ENCODE data around the gene RMND1.

DNA sequence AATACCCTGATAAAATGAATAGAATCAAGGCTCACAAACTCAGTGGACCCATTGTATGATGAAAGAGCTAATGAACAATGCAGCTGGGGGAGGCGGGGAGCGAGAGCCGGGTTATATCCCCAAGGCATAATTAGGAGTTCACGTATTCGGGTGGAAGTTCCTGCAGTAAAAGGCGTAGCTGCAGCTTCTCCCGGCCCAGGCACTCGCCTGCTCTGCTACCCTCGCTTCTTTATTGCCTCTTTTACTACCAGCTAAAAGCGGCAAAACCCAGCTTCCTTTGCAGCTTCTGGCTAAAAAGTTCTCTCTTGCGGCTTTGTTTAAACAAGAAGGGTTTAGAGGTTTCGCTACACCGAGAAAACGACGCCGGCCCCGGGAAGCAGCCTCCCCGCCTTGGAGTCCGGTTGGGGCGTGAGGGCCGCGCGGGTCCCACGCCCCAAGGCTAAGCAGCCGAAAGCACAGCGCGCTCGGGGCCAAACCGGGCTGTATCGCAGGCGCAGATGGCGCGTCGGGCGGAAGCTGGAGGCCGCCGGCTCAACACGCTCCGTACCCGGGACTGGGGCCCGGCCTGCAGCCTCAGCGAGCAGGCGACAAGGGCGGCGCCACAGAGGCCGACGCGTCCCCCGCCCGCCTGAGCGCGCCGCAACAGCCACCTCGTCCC lies 62.2 kb downstream of the RMND1 start:
- TF ChIP-seq, protein P1, sequence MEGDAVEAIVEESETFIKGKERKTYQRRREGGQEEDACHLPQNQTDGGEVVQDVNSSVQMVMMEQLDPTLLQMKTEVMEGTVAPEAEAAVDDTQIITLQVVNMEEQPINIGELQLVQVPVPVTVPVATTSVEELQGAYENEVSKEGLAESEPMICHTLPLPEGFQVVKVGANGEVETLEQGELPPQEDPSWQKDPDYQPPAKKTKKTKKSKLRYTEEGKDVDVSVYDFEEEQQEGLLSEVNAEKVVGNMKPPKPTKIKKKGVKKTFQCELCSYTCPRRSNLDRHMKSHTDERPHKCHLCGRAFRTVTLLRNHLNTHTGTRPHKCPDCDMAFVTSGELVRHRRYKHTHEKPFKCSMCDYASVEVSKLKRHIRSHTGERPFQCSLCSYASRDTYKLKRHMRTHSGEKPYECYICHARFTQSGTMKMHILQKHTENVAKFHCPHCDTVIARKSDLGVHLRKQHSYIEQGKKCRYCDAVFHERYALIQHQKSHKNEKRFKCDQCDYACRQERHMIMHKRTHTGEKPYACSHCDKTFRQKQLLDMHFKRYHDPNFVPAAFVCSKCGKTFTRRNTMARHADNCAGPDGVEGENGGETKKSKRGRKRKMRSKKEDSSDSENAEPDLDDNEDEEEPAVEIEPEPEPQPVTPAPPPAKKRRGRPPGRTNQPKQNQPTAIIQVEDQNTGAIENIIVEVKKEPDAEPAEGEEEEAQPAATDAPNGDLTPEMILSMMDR (conservative IDR thresholded peaks at IDR 0.05; ENCODE audit: low read length) = no peak
- no peak for TF ChIP-seq EZH2phosphoT487 (IDR thresholded peaks at IDR 0.05; ENCODE audit: borderline replicate concordance)

All from Loucy (cell line).